ENCODE measurements around the gene GTF3C5.

DNA sequence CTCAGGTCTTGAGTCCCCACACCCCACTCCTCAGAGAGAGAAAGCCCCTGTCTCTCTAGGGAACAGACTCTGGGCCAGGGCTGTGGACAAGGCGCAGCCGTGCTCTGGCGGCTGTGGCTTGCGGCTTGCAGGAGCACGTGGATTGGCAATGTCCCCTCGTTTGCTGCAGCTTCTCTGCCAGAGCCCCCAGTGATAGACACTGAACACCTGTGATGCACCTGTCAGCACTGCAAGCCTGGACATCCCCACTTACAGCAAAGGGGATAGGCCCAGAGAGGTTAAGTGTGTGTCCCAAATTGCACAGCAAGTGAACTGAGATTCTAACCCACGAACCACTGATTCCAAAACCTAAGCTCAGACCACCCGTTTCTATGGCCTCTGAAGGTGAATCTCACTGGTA lies 45.3 kb upstream of the GTF3C5 start:
- TF ChIP-seq, protein P1, sequence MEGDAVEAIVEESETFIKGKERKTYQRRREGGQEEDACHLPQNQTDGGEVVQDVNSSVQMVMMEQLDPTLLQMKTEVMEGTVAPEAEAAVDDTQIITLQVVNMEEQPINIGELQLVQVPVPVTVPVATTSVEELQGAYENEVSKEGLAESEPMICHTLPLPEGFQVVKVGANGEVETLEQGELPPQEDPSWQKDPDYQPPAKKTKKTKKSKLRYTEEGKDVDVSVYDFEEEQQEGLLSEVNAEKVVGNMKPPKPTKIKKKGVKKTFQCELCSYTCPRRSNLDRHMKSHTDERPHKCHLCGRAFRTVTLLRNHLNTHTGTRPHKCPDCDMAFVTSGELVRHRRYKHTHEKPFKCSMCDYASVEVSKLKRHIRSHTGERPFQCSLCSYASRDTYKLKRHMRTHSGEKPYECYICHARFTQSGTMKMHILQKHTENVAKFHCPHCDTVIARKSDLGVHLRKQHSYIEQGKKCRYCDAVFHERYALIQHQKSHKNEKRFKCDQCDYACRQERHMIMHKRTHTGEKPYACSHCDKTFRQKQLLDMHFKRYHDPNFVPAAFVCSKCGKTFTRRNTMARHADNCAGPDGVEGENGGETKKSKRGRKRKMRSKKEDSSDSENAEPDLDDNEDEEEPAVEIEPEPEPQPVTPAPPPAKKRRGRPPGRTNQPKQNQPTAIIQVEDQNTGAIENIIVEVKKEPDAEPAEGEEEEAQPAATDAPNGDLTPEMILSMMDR (conservative IDR thresholded peaks at IDR 0.05; ENCODE audit: low read length): no peak
- no peak for TF ChIP-seq EZH2phosphoT487 (IDR thresholded peaks at IDR 0.05; ENCODE audit: borderline replicate concordance, low read depth, low read length)

Measured in OCI-LY7 (cell line).